ENCODE measurements around the gene RFX8.

GRCh38 chr2:101516823-101517690 is 42.1 kb upstream of the RFX8 start:
- TF ChIP-seq, protein P1, sequence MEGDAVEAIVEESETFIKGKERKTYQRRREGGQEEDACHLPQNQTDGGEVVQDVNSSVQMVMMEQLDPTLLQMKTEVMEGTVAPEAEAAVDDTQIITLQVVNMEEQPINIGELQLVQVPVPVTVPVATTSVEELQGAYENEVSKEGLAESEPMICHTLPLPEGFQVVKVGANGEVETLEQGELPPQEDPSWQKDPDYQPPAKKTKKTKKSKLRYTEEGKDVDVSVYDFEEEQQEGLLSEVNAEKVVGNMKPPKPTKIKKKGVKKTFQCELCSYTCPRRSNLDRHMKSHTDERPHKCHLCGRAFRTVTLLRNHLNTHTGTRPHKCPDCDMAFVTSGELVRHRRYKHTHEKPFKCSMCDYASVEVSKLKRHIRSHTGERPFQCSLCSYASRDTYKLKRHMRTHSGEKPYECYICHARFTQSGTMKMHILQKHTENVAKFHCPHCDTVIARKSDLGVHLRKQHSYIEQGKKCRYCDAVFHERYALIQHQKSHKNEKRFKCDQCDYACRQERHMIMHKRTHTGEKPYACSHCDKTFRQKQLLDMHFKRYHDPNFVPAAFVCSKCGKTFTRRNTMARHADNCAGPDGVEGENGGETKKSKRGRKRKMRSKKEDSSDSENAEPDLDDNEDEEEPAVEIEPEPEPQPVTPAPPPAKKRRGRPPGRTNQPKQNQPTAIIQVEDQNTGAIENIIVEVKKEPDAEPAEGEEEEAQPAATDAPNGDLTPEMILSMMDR (conservative IDR thresholded peaks at IDR 0.05; ENCODE audit: low read length) = no peak
- no peak for TF ChIP-seq EZH2phosphoT487 (IDR thresholded peaks at IDR 0.05; ENCODE audit: borderline replicate concordance)
